Type B pancreatic cell (in vitro differentiated cells): ENCODE measurements around the gene RRAD. TPM values are rescaled to one million over a fixed set of nuclear protein-coding genes. Genes with fewer than 3 reads are reported as not detected.
A peak's percentile ranks its signal among the peaks of the same experiment; 100 is the strongest.

ENCODE experiments used
- DNase-seq: peaks from one replicate; pipeline ENCODE4 v3.0.0; 2021; ENCODE audit warnings: mixed read lengths; ENCODE audit not compliant: unreplicated experiment; ENCODE audit errors: extremely low spot score
- H3K27ac Mint-ChIP-seq: 2 replicates; pipeline ENCODE4 v1.8.0; 2021; ENCODE audit warnings: mild to moderate bottlenecking, mixed read lengths
- H3K27me3 Mint-ChIP-seq: 2 replicates; pipeline ENCODE4 v1.8.0; 2021; ENCODE audit warnings: mixed read lengths
- H3K36me3 Mint-ChIP-seq: 2 replicates; pipeline ENCODE4 v1.8.0; 2021; ENCODE audit warnings: mixed read lengths
- H3K4me1 Mint-ChIP-seq: one replicate; pipeline ENCODE4 v1.8.0; 2021; ENCODE audit warnings: mixed read lengths; ENCODE audit not compliant: unreplicated experiment
- H3K4me3 Mint-ChIP-seq: 2 replicates; pipeline ENCODE4 v1.8.0; 2021; ENCODE audit warnings: mild to moderate bottlenecking, mixed read lengths
- H3K9me3 Mint-ChIP-seq: 2 replicates; pipeline ENCODE4 v1.8.0; 2021; ENCODE audit warnings: mixed read lengths
- total RNA-seq: library from RNA; stranded (reverse); gene quantifications from 2 replicates; pipeline ENCODE4 v1.2.1, GENCODE V29; 2021; ENCODE audit warnings: low replicate concordance
- TF ChIP-seq, protein P1 (sequence below): fragments of 200-600 bp; sonication (generic); conservative IDR thresholded peaks from 2 replicates; pipeline ENCODE4 v1.5.0; 2021; ENCODE audit warnings: antibody characterized with exemption, mild to moderate bottlenecking

RRAD gene
- total RNA-seq, 1 donor from 2014 or later = 1.3 TPM

DNA sequence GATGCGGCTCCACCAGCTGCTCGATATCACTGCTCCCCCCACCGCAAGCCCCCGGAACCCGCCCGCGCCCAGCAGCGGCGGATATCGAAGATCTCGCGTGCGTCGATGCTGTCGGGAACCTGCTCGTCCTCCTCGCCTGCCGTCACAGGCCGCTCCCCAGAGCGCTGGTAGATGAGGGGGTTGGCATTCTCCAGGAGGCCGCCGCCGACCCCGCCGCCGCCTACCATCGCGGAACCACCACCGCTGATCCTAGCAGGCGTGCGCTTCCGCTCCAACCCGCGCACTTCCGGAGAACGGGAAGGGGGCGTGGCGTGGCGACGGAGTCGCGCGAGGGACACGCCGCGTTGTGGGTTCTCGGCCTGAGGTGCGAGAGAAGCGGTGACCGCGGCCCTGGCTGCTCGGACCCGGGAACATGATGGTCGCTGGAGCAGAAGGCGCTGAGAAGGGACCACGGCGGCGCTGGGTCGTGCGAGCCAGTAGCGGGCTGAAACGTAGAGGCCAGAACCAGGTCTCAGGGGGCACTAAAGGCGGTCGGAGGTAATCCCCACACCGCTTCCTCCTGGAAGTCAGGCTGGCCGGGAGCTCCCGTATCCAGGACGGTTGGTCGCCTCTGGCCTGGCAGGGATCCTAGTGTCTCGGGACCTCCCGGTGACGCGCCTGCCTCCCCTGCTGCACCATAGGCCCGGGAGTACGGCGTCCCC, 9.0 kb upstream of the RRAD start, which contains the start of gene CIAO2B:
Gene CIAO2B, minus strand, starts transcription at position 265 of the 701 bp plus-strand sequence. Its CDS starts 38 bp downstream, at position 227.
- Mint-ChIP-seq H3K9me3 (no peaks in the 10 kb centered on the region), H3K4me3 (peak within 1 kb of the TSS; percentile 97), H3K4me1 (peaks cover 30% of the 10 kb centered on the region), H3K27me3 (no peaks in the 10 kb centered on the region), H3K36me3 (peaks cover 8% of the 10 kb centered on the region), H3K27ac (peak within 1 kb of the TSS; percentile 91)
- peak; percentile 93 for DNase-seq
- TF ChIP-seq, protein P1, sequence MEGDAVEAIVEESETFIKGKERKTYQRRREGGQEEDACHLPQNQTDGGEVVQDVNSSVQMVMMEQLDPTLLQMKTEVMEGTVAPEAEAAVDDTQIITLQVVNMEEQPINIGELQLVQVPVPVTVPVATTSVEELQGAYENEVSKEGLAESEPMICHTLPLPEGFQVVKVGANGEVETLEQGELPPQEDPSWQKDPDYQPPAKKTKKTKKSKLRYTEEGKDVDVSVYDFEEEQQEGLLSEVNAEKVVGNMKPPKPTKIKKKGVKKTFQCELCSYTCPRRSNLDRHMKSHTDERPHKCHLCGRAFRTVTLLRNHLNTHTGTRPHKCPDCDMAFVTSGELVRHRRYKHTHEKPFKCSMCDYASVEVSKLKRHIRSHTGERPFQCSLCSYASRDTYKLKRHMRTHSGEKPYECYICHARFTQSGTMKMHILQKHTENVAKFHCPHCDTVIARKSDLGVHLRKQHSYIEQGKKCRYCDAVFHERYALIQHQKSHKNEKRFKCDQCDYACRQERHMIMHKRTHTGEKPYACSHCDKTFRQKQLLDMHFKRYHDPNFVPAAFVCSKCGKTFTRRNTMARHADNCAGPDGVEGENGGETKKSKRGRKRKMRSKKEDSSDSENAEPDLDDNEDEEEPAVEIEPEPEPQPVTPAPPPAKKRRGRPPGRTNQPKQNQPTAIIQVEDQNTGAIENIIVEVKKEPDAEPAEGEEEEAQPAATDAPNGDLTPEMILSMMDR = no peak

GRCh38 chr16:66933776-66934137, 8.4 kb upstream of the RRAD start:
- DNase-seq = no peak
- TF ChIP-seq, protein P1 = no peak
- Mint-ChIP-seq H3K27me3 (no peaks in the 10 kb centered on the region), H3K36me3 (peaks cover 8% of the 10 kb centered on the region), H3K4me1 (peaks cover 30% of the 10 kb centered on the region), H3K27ac (peak overlapping the region; percentile 91), H3K4me3 (peak overlapping the region; percentile 97), H3K9me3 (no peaks in the 10 kb centered on the region)

- H3K36me3 Mint-ChIP-seq = peaks cover 8% of the 10 kb centered on the region
- peaks cover 24% of the 10 kb centered on the region for H3K4me1 Mint-ChIP-seq
- peak overlapping the region; percentile 97 for H3K4me3 Mint-ChIP-seq
- H3K27me3 Mint-ChIP-seq = peaks cover 10% of the 10 kb centered on the region
- no peaks in the 10 kb centered on the region for H3K9me3 Mint-ChIP-seq
- no peak for DNase-seq
- peak overlapping the region; percentile 91 for H3K27ac Mint-ChIP-seq
- TF ChIP-seq, protein P1 = no peak
Measured at GRCh38 chr16:66932076-66932475, 6.7 kb upstream of the RRAD start.

- peaks cover 6% of the 10 kb centered on the region for H3K36me3 Mint-ChIP-seq
- no peaks in the 10 kb centered on the region for H3K9me3 Mint-ChIP-seq
- H3K27me3 Mint-ChIP-seq = peaks cover 14% of the 10 kb centered on the region
- TF ChIP-seq, protein P1 = no peak
- H3K4me1 Mint-ChIP-seq = peaks cover 23% of the 10 kb centered on the region
- no peak for DNase-seq
- H3K27ac Mint-ChIP-seq = peak overlapping the region; percentile 18
- peak overlapping the region; percentile 97 for H3K4me3 Mint-ChIP-seq
Measured at GRCh38 chr16:66931665-66932064, 6.3 kb upstream of the RRAD start.

- Mint-ChIP-seq H3K27me3 (peaks cover 29% of the 10 kb centered on the region), H3K4me1 (peaks cover 17% of the 10 kb centered on the region), H3K9me3 (no peaks in the 10 kb centered on the region), H3K36me3 (peaks cover 4% of the 10 kb centered on the region), H3K27ac (no peak overlapping the region), H3K4me3 (no peak overlapping the region)
- TF ChIP-seq, protein P1 = no peak
- no peak for DNase-seq
Measured at GRCh38 chr16:66930189-66930588, 4.9 kb upstream of the RRAD start.
